GM12878 (cell line): Measurements from ENCODE around the gene ROR2. TPM values are rescaled to one million over a fixed set of nuclear protein-coding genes. Genes with fewer than 3 reads are reported as not detected.

Source experiments
- ATAC-seq: fragments of 200-7000 bp; cut with Tn5 transposase; 3 replicates; pipeline ENCODE4 v1.9.1; 2020; ENCODE audit warnings: mild to moderate bottlenecking, moderate library complexity
- BruUV-seq: library from RNA; stranded (reverse); fragments of 400-500 nt; replicated peaks from 2 replicates; lab custom pipeline; 2021; lab: Mats Ljungman, UMichigan
- CTCF ChIA-PET: fragments of 300-600 bp; sonication (Branson Sonifier 250); formaldehyde crosslinking; extraction: SDS; loops from one replicate; lab custom pipeline; 2021; ENCODE audit warnings: inconsistent platforms; lab: Yijun Ruan, JAX
- POLR2A ChIA-PET: fragments of 350-600 bp; formaldehyde crosslinking; extraction: SDS; loops from one replicate; lab custom pipeline; 2021; ENCODE audit warnings: inconsistent platforms; lab: Charles Lee
- RAD21 ChIA-PET: fragments of 300-600 bp; sonication (Branson Sonifier 250); formaldehyde crosslinking; loops from one replicate; lab custom pipeline; 2023; ENCODE audit warnings: antibody characterized with exemption; ENCODE audit not compliant: unreplicated experiment; lab: Charles Lee
- SMC1A ChIA-PET: fragments of 300-600 bp; sonication (Branson Sonifier 250); formaldehyde crosslinking; loops from one replicate; lab custom pipeline; 2023; ENCODE audit not compliant: unreplicated experiment, uncharacterized antibody; lab: Charles Lee
- DNase-seq: peaks from one replicate; pipeline ENCODE4 v3.0.0-alpha.2; 2011; ENCODE audit warnings: low read depth, low spot score
- FAIRE-seq: peaks from 3 replicates; lab custom pipeline; 2011; peaks lifted over from hg19 to GRCh38; lab: Jason Lieb, UNC
- H2AFZ ChIP-seq: 2 replicates; pipeline ENCODE4 v1.6.0; 2011; ENCODE audit warnings: low read depth, low read length, control low read depth; ENCODE audit not compliant: control insufficient read depth
- H3K27ac ChIP-seq: 2 replicates; pipeline ENCODE4 v1.5.1; 2011; ENCODE audit warnings: control low read depth; ENCODE audit not compliant: control insufficient read depth, insufficient read depth
- H3K27me3 ChIP-seq, 2 experiments: replicated peaks in 1 of 2; 2 replicates each; pipeline versions ENCODE4 v1.6.0 to v1.6.1; 2011; ENCODE audit warnings: low read length in 1 of 2; ENCODE audit not compliant: control insufficient read depth in 2 of 2, insufficient read depth in 2 of 2
- H3K36me3 ChIP-seq, 2 experiments: 2 replicates each; pipeline ENCODE4 v1.5.1; 2011; ENCODE audit warnings: low read length in 1 of 2; ENCODE audit not compliant: control insufficient read depth in 2 of 2, insufficient read depth in 2 of 2
- H3K4me1 ChIP-seq: 2 replicates; pipeline ENCODE4 v1.6.1; 2011; ENCODE audit warnings: mild to moderate bottlenecking, low read length, moderate library complexity, mixed read lengths; ENCODE audit not compliant: control insufficient read depth, insufficient read depth
- H3K4me2 ChIP-seq: 2 replicates; pipeline ENCODE4 v1.6.0; 2011; ENCODE audit warnings: control low read depth; ENCODE audit not compliant: control insufficient read depth, insufficient read depth
- H3K4me3 ChIP-seq: fragments of 200-600 bp; sonication (generic); 2 replicates; pipeline ENCODE4 v1.5.1; 2016
- H3K79me2 ChIP-seq: 2 replicates; pipeline ENCODE4 v1.6.0; 2011; ENCODE audit warnings: low read length; ENCODE audit not compliant: control insufficient read depth, insufficient read depth
- H3K9ac ChIP-seq: 2 replicates; pipeline ENCODE4 v1.8.0; 2011; ENCODE audit warnings: low read length, control low read depth, mixed read lengths; ENCODE audit not compliant: control insufficient read depth, insufficient read depth
- H3K9me3 ChIP-seq: replicated peaks from 3 replicates; pipeline ENCODE4 v1.5.1; 2011; ENCODE audit warnings: mild to moderate bottlenecking, low read length; ENCODE audit not compliant: control insufficient read depth, insufficient read depth
- H4K20me1 ChIP-seq: 2 replicates; pipeline ENCODE4 v1.6.0; 2011; ENCODE audit not compliant: control insufficient read depth, insufficient read depth
- CBX5 ChIP-seq: sonication (generic); IDR thresholded peaks from 2 replicates; pipeline ENCODE4 v1.6.1; 2016; ENCODE audit warnings: low read depth, moderate library complexity, mild to moderate bottlenecking, inconsistent platforms
- CHD1 ChIP-seq: IDR thresholded peaks from 2 replicates; pipeline ENCODE4 v1.6.1; 2012; ENCODE audit warnings: low read depth, low read length, improper control_type of control experiment
- HDGF ChIP-seq: fragments of 450-650 bp; IDR thresholded peaks from 2 replicates; pipeline ENCODE4 v1.6.1; 2016; ENCODE audit warnings: antibody characterized with exemption
- JUNB ChIP-seq: IDR thresholded peaks from 2 replicates; pipeline ENCODE4 v1.6.1; 2016; ENCODE audit warnings: antibody characterized with exemption, mild to moderate bottlenecking
- MEF2A ChIP-seq: IDR thresholded peaks from 2 replicates; pipeline ENCODE4 v1.6.1; 2011; ENCODE audit warnings: low read depth, mild to moderate bottlenecking, low read length, moderate library complexity; ENCODE audit not compliant: insufficient read depth
- MYB ChIP-seq: fragments of 150-350 bp; IDR thresholded peaks from 2 replicates; pipeline ENCODE4 v1.6.1; 2014; ENCODE audit warnings: mild to moderate bottlenecking, low read depth, low read length, borderline replicate concordance
- POLR2A ChIP-seq: IDR thresholded peaks from 2 replicates; pipeline ENCODE4 v1.6.1; 2011; ENCODE audit warnings: low read depth, mild to moderate bottlenecking, low read length
- SUZ12 ChIP-seq: fragments of 200-600 bp; sonication (generic); IDR thresholded peaks from one replicate; pipeline ENCODE4 v1.6.1; 2018; ENCODE audit warnings: antibody characterized with exemption, mild to moderate bottlenecking; ENCODE audit not compliant: unreplicated experiment
- TBL1XR1 ChIP-seq: IDR thresholded peaks from 2 replicates; pipeline ENCODE4 v1.6.1; 2012; ENCODE audit warnings: low read depth, low read length, improper control_type of control experiment
- WGBS: methylation state at CpG from one replicate; pipeline ENCODE4 v1.1.6; 2016; ENCODE audit warnings: low lambda C conversion rate; ENCODE audit not compliant: insufficient replicate concordance, insufficient coverage; ENCODE audit errors: missing lambda C conversion rate; 5-methylcytosine and 5-hydroxymethylcytosine counted together
- in situ Hi-C: fragments of 300-500 bp; cut with MboI; formaldehyde crosslinking; loops from 9 replicates; pipeline ENCODE4 v1.14.3; 2018; ENCODE audit warnings: mixed read lengths
- intact Hi-C: fragments of 100-400 bp; cut with micrococcal nuclease; formaldehyde crosslinking; loops from one replicate; pipeline ENCODE4 v1.14.2; 2022; ENCODE audit not compliant: unreplicated experiment
- polyA plus RNA-seq, 11 experiments: library from polyadenylated mRNA; depleted of rRNA in 4 of 11; unstranded in 6 of 11; stranded (reverse) in 5 of 11; fragments of >200 nt; fragmentation: Nextera tagmentation in 4 of 11; fragmentation: Illumina TruSeq in 1 of 11; extraction: Ambion mirVana in 4 of 11; extraction: Trizol in 1 of 11; gene quantifications; 1 replicate in 1 of 11; 2 replicates in 10 of 11; pipeline versions ENCODE4 v1.2.1 to v1.2.3, GENCODE V29; 2011 to 2016; ENCODE audit warnings: inconsistent platforms in 2 of 11, missing spikeins in 2 of 11, low read depth in 1 of 11
- total RNA-seq, 4 experiments: library from RNA; depleted of rRNA in 3 of 4; stranded (reverse); fragments of >200 nt in 3 of 4; fragmentation: Illumina TruSeq in 1 of 4; extraction: Trizol in 1 of 4; gene quantifications; 2 replicates each; pipeline versions ENCODE4 v1.2.1 to v1.2.3, GENCODE V29; 2013 to 2021
- TF ChIP-seq, protein P1 (sequence below): fragments of 450-650 bp; IDR thresholded peaks from 2 replicates; pipeline ENCODE4 v1.6.1; 2017; ENCODE audit warnings: mild to moderate bottlenecking
- TF ChIP-seq, protein P2 (sequence below): IDR thresholded peaks from 2 replicates; pipeline ENCODE4 v1.6.1; 2011; ENCODE audit warnings: mild to moderate bottlenecking, low read depth, low read length, moderate library complexity; ENCODE audit not compliant: insufficient replicate concordance
- TF ChIP-seq, protein P3 (sequence below): IDR thresholded peaks from 2 replicates; pipeline ENCODE4 v1.6.1; 2012; ENCODE audit warnings: low read depth, low read length, improper control_type of control experiment
- TF ChIP-seq, protein P4 (sequence below), 3 experiments: IDR thresholded peaks in 2 of 3; conservative IDR thresholded peaks in 1 of 3; 2 replicates each; pipeline ENCODE4 v1.5.1; 2011; ENCODE audit warnings: low read depth in 3 of 3, low read length in 3 of 3, mild to moderate bottlenecking in 3 of 3, control low read depth in 2 of 3, moderate library complexity in 2 of 3, inconsistent platforms in 1 of 3, mixed read lengths in 1 of 3; ENCODE audit not compliant: control insufficient read depth in 2 of 3, insufficient read depth in 1 of 3; ENCODE audit errors: extremely low read depth in 1 of 3
- TF ChIP-seq, protein P5 (sequence below): fragments of 450-650 bp; IDR thresholded peaks from 2 replicates; pipeline ENCODE4 v1.6.1; 2016; ENCODE audit warnings: mild to moderate bottlenecking

Gene ROR2
- total and polyA plus RNA-seq, 10 of the 15 experiments (the other 5 are each of a cell fraction or from before 2014, with no cell fraction given): 0.03 to 0.05 TPM; not detected in 8

DNA sequence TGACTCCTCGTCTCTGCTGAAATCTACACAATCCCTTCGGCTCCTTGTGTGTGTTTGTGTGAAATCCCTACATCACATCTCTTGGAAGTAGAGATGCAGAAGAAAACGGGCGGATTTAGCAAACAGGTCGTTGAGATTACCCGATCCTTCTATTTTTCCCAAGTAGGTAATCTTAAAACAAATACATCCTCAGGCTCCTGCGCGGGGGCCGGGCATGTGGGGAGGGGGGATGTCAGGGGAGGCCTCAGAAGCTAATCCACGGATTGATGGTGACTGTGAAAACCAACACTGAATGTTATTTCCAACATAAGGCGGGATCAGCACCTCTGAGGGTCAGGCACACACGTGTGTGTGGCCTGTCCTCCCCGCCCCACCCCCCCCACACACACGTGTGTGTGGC, 137.8 kb downstream of the ROR2 start (continued):
- TF ChIP-seq, protein P1, sequence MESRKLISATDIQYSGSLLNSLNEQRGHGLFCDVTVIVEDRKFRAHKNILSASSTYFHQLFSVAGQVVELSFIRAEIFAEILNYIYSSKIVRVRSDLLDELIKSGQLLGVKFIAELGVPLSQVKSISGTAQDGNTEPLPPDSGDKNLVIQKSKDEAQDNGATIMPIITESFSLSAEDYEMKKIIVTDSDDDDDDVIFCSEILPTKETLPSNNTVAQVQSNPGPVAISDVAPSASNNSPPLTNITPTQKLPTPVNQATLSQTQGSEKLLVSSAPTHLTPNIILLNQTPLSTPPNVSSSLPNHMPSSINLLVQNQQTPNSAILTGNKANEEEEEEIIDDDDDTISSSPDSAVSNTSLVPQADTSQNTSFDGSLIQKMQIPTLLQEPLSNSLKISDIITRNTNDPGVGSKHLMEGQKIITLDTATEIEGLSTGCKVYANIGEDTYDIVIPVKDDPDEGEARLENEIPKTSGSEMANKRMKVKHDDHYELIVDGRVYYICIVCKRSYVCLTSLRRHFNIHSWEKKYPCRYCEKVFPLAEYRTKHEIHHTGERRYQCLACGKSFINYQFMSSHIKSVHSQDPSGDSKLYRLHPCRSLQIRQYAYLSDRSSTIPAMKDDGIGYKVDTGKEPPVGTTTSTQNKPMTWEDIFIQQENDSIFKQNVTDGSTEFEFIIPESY: no peak
- TF ChIP-seq, protein P2, sequence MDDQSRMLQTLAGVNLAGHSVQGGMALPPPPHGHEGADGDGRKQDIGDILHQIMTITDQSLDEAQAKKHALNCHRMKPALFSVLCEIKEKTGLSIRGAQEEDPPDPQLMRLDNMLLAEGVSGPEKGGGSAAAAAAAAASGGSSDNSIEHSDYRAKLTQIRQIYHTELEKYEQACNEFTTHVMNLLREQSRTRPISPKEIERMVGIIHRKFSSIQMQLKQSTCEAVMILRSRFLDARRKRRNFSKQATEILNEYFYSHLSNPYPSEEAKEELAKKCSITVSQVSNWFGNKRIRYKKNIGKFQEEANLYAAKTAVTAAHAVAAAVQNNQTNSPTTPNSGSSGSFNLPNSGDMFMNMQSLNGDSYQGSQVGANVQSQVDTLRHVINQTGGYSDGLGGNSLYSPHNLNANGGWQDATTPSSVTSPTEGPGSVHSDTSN: no peak
- TF ChIP-seq, protein P3, sequence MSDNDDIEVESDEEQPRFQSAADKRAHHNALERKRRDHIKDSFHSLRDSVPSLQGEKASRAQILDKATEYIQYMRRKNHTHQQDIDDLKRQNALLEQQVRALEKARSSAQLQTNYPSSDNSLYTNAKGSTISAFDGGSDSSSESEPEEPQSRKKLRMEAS: no peak
- TF ChIP-seq HDGF (no peak), CHD1 (no peak)
- TF ChIP-seq, all 136 proteins: peak for 0

DNA sequence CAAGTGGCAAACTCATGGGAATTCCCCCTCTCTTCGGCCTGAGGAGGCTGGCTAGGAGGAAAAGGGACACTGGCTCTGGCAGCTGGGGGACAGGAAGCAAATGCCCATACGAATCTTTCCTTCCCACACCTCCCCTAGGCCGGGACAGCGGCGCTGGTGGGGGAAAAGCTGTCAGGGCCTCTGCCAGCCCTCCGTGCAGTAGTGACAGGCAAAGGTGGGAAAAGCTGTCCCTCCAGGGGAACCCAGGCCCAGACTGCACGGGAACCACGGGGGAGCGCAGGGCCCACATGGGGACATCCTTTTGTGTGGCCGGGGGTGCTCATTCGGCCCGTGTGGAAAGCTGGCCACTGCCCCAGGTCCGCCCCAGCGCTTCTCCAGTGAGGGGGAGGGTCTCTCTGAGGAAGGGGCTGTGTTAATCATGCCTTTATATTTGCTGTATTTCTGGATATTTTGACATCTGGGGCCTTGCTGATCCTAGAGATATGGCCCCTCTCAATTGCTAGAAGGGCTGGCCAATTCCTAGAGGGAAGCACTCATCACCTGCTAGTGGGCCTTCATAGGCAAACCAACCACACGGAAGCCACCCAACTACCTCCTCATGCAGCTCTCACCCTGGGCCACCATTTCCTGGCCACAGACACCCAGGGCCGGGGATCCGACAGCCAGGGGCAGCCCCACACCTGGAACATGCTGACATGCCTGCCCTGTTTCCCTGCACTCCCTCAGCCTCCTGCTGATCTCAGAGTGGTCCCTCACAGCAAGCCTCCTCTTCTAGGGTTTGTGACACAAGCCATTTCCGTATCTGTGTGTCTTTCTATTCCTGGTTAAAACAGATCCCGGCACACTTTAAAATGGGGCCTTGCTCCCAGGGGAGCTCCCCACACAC, 138.8 kb downstream of the ROR2 start:
- no peak overlapping the region for H3K9ac ChIP-seq
- H3K4me2 ChIP-seq: no peak overlapping the region
- H3K27ac ChIP-seq: no peak overlapping the region
- H3K36me3 ChIP-seq: no peaks in the 10 kb centered on the region
- intact Hi-C loops (no loop called here), in situ Hi-C loops (no loop called here)
- DNase-seq (no peak), ATAC-seq (no peak), FAIRE-seq (no peak)
- 44% methylated on average over 19 of the region's 19 CpGs for WGBS
- RAD21 ChIA-PET: no interaction called here
- H4K20me1 ChIP-seq: no peaks in the 10 kb centered on the region
- SMC1A ChIA-PET: no interaction called here
- H3K27me3 ChIP-seq: no peaks in the 10 kb centered on the region; a peak in 1 of 4 replicates
- CTCF ChIA-PET: interaction anchor here (0.6 kb wide), 1 partner anchor 47 kb away, joined by 3 read pairs; no protein-coding TSS in a partner anchor
- BruUV-seq: no TSS peak
- POLR2A ChIA-PET: no interaction called here
- no peaks in the 10 kb centered on the region for H3K4me1 ChIP-seq
- H3K4me3 ChIP-seq: no peak overlapping the region
- H2AFZ ChIP-seq: no peak overlapping the region
- H3K79me2 ChIP-seq: no peaks in the 10 kb centered on the region
- H3K9me3 ChIP-seq: no peaks in the 10 kb centered on the region
- TF ChIP-seq TBL1XR1: no peak
- TF ChIP-seq MYB: no peak
- TF ChIP-seq, protein P4, sequence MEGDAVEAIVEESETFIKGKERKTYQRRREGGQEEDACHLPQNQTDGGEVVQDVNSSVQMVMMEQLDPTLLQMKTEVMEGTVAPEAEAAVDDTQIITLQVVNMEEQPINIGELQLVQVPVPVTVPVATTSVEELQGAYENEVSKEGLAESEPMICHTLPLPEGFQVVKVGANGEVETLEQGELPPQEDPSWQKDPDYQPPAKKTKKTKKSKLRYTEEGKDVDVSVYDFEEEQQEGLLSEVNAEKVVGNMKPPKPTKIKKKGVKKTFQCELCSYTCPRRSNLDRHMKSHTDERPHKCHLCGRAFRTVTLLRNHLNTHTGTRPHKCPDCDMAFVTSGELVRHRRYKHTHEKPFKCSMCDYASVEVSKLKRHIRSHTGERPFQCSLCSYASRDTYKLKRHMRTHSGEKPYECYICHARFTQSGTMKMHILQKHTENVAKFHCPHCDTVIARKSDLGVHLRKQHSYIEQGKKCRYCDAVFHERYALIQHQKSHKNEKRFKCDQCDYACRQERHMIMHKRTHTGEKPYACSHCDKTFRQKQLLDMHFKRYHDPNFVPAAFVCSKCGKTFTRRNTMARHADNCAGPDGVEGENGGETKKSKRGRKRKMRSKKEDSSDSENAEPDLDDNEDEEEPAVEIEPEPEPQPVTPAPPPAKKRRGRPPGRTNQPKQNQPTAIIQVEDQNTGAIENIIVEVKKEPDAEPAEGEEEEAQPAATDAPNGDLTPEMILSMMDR (IDR thresholded peaks at IDR 0.05 in 2 of 3, conservative IDR thresholded peaks at IDR 0.05 in 1 of 3; ENCODE audit: control insufficient read depth in 2 of 3, extremely low read depth in 1 of 3, insufficient read depth in 1 of 3, low read depth in 3 of 3, low read length in 3 of 3): no peak
- no peak for TF ChIP-seq CBX5
- no peak for TF ChIP-seq JUNB
- no peak for TF ChIP-seq SUZ12
- no peak for TF ChIP-seq POLR2A
- TF ChIP-seq MEF2A: no peak
- TF ChIP-seq, protein P5, sequence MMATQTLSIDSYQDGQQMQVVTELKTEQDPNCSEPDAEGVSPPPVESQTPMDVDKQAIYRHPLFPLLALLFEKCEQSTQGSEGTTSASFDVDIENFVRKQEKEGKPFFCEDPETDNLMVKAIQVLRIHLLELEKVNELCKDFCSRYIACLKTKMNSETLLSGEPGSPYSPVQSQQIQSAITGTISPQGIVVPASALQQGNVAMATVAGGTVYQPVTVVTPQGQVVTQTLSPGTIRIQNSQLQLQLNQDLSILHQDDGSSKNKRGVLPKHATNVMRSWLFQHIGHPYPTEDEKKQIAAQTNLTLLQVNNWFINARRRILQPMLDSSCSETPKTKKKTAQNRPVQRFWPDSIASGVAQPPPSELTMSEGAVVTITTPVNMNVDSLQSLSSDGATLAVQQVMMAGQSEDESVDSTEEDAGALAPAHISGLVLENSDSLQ: no peak
